Loucy (cell line): Measurements from ENCODE around the gene MED8.

ENCODE experiments used
- CTCF ChIP-seq: fragments of 200-600 bp; sonication (generic); conservative IDR thresholded peaks from 2 replicates; pipeline ENCODE4 v1.5.1; 2014; ENCODE audit warnings: mild to moderate bottlenecking, antibody characterized with exemption, low read length
- EZH2phosphoT487 ChIP-seq: fragments of 200-600 bp; IDR thresholded peaks from 2 replicates; pipeline ENCODE4 v1.6.1; 2018; ENCODE audit warnings: antibody characterized with exemption, mild to moderate bottlenecking, moderate library complexity, borderline replicate concordance

GRCh38 chr1:43423672-43424550 is 34.3 kb upstream of the MED8 start:
- TF ChIP-seq CTCF (no peak), EZH2phosphoT487 (no peak)
